Common myeloid progenitor, CD34-positive (primary cell): ENCODE results near the gene SERPINA7. TPM values are rescaled to one million over a fixed set of nuclear protein-coding genes. Genes with fewer than 3 reads are reported as not detected.
A peak's percentile ranks its signal among the peaks of the same experiment; 100 is the strongest.

Experiments
- CTCF ChIA-PET: fragments of 350-600 bp; sonication (Branson Sonifier 250); formaldehyde crosslinking; loops from one replicate; lab custom pipeline; 2021; ENCODE audit warnings: antibody characterized with exemption; lab: Charles Lee
- POLR2A ChIA-PET: fragments of 350-600 bp; sonication (Branson Sonifier 250); formaldehyde crosslinking; loops from one replicate; lab custom pipeline; 2021; ENCODE audit warnings: antibody characterized with exemption; lab: Charles Lee
- DNase-seq, 3 donors: peaks; one replicate each; pipeline versions ENCODE4 v3.0.0 to v3.0.0-alpha.2; 2013
- H3K27ac ChIP-seq, 2 experiments: 1 replicate in 1 of 2; 2 replicates in 1 of 2; pipeline ENCODE4 v1.7.0; 2013; ENCODE audit warnings: inconsistent platforms in 2 of 2, low read length in 2 of 2, mild to moderate bottlenecking in 2 of 2, low read depth in 1 of 2, moderate library complexity in 1 of 2; ENCODE audit not compliant: severe bottlenecking in 2 of 2, insufficient read depth in 1 of 2, poor library complexity in 1 of 2
- H3K27me3 ChIP-seq, 5 experiments: replicated peaks in 2 of 5; 1 replicate in 3 of 5; 2 replicates in 2 of 5; pipeline versions ENCODE4 v1.6.1 to v1.7.0; 2013; ENCODE audit warnings: low read length in 4 of 5, mild to moderate bottlenecking in 2 of 5, moderate library complexity in 2 of 5, inconsistent platforms in 1 of 5; ENCODE audit not compliant: insufficient read depth in 5 of 5, control insufficient read depth in 4 of 5
- H3K36me3 ChIP-seq, 4 experiments: 1 replicate in 2 of 4; 2 replicates in 2 of 4; pipeline versions ENCODE4 v1.6.1 to v1.7.0; 2013; ENCODE audit warnings: low read length in 3 of 4, control low read depth in 1 of 4, mild to moderate bottlenecking in 1 of 4; ENCODE audit not compliant: control insufficient read depth in 4 of 4, insufficient read depth in 4 of 4
- H3K4me1 ChIP-seq, 4 experiments: 1 replicate in 3 of 4; 2 replicates in 1 of 4; pipeline versions ENCODE4 v1.6.1 to v1.7.1; 2013; ENCODE audit warnings: low read length in 3 of 4, mild to moderate bottlenecking in 3 of 4, control low read depth in 1 of 4, inconsistent platforms in 1 of 4, moderate library complexity in 1 of 4; ENCODE audit not compliant: control insufficient read depth in 4 of 4, insufficient read depth in 4 of 4; ENCODE audit errors: control extremely low read depth in 1 of 4
- H3K4me3 ChIP-seq, 7 experiments: 1 replicate in 4 of 7; 2 replicates in 3 of 7; pipeline versions ENCODE4 v1.5.1 to v1.7.0; 2013; ENCODE audit warnings: mild to moderate bottlenecking in 7 of 7, low read length in 6 of 7, moderate library complexity in 6 of 7, inconsistent platforms in 2 of 7, low read depth in 2 of 7, control low read depth in 1 of 7; ENCODE audit not compliant: insufficient read depth in 4 of 7, control insufficient read depth in 1 of 7; ENCODE audit errors: extremely low read depth in 1 of 7
- H3K9me3 ChIP-seq, 5 experiments: 1 replicate in 4 of 5; 2 replicates in 1 of 5; pipeline versions ENCODE4 v1.6.1 to v1.7.1; 2013; ENCODE audit warnings: low read length in 4 of 5, mild to moderate bottlenecking in 2 of 5, inconsistent platforms in 1 of 5, low read depth in 1 of 5, moderate library complexity in 1 of 5; ENCODE audit not compliant: control insufficient read depth in 4 of 5, insufficient read depth in 2 of 5; ENCODE audit errors: control extremely low read depth in 1 of 5
- WGBS: methylation state at CpG from one replicate; pipeline ENCODE4 v1.1.5; 2013; ENCODE audit not compliant: insufficient coverage; 5-methylcytosine and 5-hydroxymethylcytosine counted together
- polyA plus RNA-seq: library from polyadenylated mRNA; unstranded; fragments of 120-200 nt; gene quantifications from one replicate; pipeline ENCODE4 v1.2.1, GENCODE V29; 2013

Gene SERPINA7, protein sequence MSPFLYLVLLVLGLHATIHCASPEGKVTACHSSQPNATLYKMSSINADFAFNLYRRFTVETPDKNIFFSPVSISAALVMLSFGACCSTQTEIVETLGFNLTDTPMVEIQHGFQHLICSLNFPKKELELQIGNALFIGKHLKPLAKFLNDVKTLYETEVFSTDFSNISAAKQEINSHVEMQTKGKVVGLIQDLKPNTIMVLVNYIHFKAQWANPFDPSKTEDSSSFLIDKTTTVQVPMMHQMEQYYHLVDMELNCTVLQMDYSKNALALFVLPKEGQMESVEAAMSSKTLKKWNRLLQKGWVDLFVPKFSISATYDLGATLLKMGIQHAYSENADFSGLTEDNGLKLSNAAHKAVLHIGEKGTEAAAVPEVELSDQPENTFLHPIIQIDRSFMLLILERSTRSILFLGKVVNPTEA
- not detected for polyA plus RNA-seq

GRCh38 chrX:106038625-106039024 lies at the start of gene SERPINA7:
TSS of gene SERPINA7 (minus strand) at chrX:106038727. CDS start at chrX:106037058, 1,669 bp downstream.
- Histone ChIP-seq H3K27ac (no peak within 1 kb of the TSS), H3K36me3 (no peaks in the 10 kb centered on the region), H3K4me3 (no peak within 1 kb of the TSS), H3K9me3 (no peaks in the 10 kb centered on the region), H3K4me1 (no peaks in the 10 kb centered on the region), H3K27me3 (no peaks in the 10 kb centered on the region)
- ChIA-PET POLR2A (no interaction called here), CTCF (no interaction called here)
- no peak for DNase-seq

GRCh38 chrX:106069048-106069447 lies 30.5 kb upstream of the SERPINA7 start:
- CTCF ChIA-PET, result no interaction called here
- Histone ChIP-seq H3K36me3 (no peaks in the 10 kb centered on the region), H3K27ac (no peak overlapping the region), H3K4me1 (no peaks in the 10 kb centered on the region), H3K27me3 (no peaks in the 10 kb centered on the region), H3K9me3 (no peaks in the 10 kb centered on the region), H3K4me3 (no peak overlapping the region)
- WGBS, result 62% methylated on average over 3 of the region's 3 CpGs
- DNase-seq, result no peak
- POLR2A ChIA-PET, result no interaction called here

GRCh38 chrX:106050054-106050453 lies 11.5 kb upstream of the SERPINA7 start:
- Histone ChIP-seq H3K27me3 (peaks cover 0 to 3% (median 0%) of the 10 kb centered on the region in 5 experiments), H3K36me3 (no peaks in the 10 kb centered on the region), H3K4me3 (no peak overlapping the region), H3K4me1 (no peaks in the 10 kb centered on the region), H3K27ac (no peak overlapping the region), H3K9me3 (peaks cover 0 to 2% (median 0%) of the 10 kb centered on the region in 5 experiments)
- no CpG with 5 or more reads among the region's 1 CpG for WGBS
- POLR2A ChIA-PET, result no interaction called here
- no peak for DNase-seq
- CTCF ChIA-PET, result no interaction called here

DNA sequence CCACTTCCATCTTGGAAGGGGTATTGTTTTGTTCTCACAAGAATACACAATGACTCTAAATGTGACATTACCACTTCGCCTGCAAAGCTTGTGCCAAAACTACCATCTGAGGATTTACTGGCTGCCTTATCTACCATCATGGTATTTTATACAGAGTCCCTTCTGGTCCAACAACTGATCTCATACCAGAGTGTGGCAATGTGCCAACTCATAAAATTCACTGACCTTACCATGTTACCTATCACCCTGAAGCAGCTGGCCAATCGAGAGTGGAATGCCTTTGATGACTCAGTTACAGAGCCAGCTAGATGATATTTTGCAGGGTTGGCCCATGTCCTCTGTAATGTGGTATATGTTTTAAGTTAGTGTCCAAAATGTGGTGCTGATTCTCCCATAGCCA lies 3.8 kb upstream of the SERPINA7 start:
- Histone ChIP-seq H3K27me3 (no peaks in the 10 kb centered on the region), H3K36me3 (no peaks in the 10 kb centered on the region), H3K9me3 (no peaks in the 10 kb centered on the region), H3K4me1 (no peaks in the 10 kb centered on the region), H3K27ac (no peak overlapping the region), H3K4me3 (no peak overlapping the region)
- 90% methylated on average over 1 of the region's 2 CpGs for WGBS
- ChIA-PET POLR2A (no interaction called here), CTCF (no interaction called here)
- no peak for DNase-seq

DNA sequence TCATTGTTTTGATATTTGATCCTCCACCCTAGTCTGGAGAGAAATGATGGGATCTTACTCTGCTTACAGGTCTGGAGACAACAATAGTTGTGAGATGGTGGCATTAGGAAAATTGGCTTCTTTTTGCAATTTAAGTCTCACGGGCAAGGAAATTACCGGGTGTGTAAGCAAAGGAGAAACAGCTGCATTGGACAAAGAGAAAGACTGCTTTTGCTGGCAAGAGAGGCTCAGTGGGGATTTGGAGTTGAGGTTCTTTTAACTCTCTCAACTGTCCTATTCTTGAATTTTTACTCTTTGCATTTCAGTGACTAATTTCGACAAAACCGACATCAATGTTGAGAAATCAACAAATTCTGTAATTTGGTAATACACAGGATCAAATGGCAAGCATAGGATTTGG lies 2.3 kb upstream of the SERPINA7 start:
- DNase-seq, result no peak
- H3K27ac ChIP-seq, result no peak overlapping the region
- no peak overlapping the region for H3K4me3 ChIP-seq
- no peaks in the 10 kb centered on the region for H3K4me1 ChIP-seq
- H3K27me3 ChIP-seq, result no peaks in the 10 kb centered on the region
- no peaks in the 10 kb centered on the region for H3K9me3 ChIP-seq
- no peaks in the 10 kb centered on the region for H3K36me3 ChIP-seq
- WGBS, result 67% methylated on average over 2 of the region's 4 CpGs
- POLR2A ChIA-PET, result no interaction called here
- CTCF ChIA-PET, result no interaction called here

DNA sequence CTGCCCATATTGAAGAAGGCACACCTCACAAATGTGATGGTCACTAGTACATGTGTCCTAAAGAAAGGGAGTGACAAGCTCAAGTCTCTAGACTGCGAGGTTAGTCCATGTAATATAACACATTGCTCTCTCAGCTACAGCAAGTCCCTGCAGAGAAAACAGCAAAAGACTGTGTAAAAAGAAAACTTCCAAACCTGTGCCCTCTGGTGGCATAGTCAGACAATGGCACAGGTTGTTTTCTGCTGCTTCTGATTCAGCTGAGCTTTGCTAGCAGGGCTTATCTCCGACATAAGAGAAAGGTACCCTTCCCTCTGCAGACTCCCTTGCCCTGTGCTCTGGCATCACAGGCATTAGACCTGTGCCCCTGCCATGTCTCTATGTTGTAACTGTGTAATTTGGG lies 1.4 kb upstream of the SERPINA7 start:
- H3K4me3 ChIP-seq, result no peak overlapping the region
- WGBS, result 57% methylated on average over 1 of the region's 2 CpGs
- no peaks in the 10 kb centered on the region for H3K27me3 ChIP-seq
- no peak overlapping the region for H3K27ac ChIP-seq
- DNase-seq, result peak in 2 of 3 donors; percentile 1 to 2
- no peaks in the 10 kb centered on the region for H3K4me1 ChIP-seq
- no peaks in the 10 kb centered on the region for H3K9me3 ChIP-seq
- CTCF ChIA-PET, result no interaction called here
- POLR2A ChIA-PET, result no interaction called here
- H3K36me3 ChIP-seq, result no peaks in the 10 kb centered on the region

GRCh38 chrX:106037835-106038473 lies 573 bp downstream of the SERPINA7 start:
- Histone ChIP-seq H3K36me3 (no peaks in the 10 kb centered on the region), H3K4me1 (no peaks in the 10 kb centered on the region), H3K9me3 (no peaks in the 10 kb centered on the region), H3K4me3 (no peak overlapping the region), H3K27me3 (no peaks in the 10 kb centered on the region), H3K27ac (no peak overlapping the region)
- DNase-seq, result no peak
- ChIA-PET CTCF (no interaction called here), POLR2A (no interaction called here)
- WGBS, result 75% methylated on average over 1 of the region's 1 CpG
